SIG-M5 (cell line): ENCODE measurements around the gene STUM.
"Not testable (repeated sequence)": the region's sequence is repeated elsewhere in the genome, so short reads cannot be mapped to it uniquely, and the experiment has no call there.

Experiments used
- DNase-seq: peaks from one replicate; lab custom pipeline; 2025; lab: John Stamatoyannopoulos, UW

Gene STUM

DNA sequence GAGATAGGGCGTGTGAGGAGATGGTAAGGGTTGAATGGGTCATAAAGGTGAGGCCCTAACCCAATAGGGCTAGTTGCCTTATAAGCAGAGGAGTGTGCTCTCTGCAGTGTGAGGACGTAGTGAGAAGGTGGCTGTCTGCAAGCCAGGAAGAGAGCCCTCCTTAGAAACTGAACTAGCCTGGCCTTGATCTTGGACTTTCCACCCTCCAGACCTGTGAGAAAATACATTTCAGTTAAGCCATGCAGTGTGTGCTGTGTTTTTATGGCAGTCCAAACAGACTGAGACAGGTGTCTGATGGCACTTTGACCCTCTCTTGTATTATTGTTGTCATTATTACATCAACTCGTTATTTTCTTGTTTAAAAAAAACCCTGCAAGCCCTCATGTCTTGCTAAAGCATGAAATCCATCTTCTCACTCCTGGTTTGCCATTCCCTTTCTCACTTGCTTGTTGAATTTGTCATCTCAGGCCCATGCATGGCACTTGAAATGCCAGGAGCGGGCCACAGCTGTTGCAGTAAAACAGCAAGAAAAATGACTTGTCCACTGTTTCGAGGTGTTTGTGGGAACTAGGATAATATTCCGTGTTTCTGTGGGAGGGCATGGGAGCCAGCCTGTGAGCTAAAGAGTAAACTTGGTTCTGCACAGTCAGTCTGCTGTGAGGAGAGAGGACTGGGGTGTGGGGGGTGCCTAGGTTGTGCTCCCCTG is 78.6 kb downstream of the STUM start:
- DNase-seq, result no peak

DNA sequence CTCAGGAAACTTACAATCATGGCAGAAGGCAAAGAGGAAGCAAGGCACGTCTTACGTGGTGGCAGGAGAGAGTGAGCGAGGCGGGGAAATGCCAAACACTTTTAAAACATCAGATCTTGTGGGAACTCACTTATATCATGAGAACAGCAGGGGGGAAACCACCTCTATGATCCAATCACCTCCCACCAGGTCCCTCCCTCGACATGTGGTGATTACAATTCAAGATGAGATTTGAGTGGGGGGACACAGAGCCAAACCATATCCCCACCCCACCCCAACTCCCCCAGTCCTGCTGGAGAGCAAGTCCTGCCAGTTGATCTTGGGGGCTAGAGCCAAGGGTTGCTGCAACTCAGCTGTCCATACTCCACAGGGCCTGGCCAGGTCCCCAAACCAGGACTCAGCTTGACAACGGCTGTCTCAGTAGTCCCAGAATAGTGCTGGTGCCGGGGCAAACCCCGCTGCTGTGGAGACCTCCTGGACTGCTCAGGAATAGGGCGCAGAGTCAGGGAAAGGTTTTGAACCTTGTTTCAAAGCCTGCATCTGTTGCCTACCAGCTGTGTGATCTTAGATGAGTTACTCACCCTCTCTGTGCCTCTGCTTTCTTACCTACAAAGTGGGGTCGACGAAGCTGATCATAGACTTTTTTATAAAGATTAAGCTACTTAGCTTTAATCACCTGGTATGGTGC is 79.5 kb downstream of the STUM start:
- DNase-seq, result no peak

DNA sequence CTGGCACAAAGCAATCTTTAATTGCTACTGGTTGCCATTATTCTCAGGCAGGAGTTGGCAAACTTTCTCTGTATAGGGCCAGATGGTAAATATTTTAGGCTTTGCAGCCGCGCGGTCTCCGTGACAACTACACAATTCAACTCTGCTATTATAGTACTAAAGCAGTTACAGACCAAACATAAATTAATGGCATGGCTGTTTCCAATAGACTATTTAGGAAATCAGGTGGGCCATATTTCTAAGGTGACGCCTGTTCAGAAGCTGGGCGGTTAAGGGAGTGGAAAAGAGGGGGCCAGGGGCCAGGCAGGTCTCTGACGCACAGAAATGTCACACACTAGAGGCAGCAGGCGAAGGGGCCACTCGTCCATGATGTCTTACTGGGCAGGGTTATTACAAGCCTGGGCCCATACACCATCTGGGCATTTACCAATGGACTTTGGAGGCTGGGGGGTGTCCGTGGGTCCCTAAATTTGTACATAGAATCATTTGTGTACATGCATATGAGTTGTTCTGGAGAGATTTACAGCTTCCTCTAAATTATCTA is 80.1 kb downstream of the STUM start:
- DNase-seq, result no peak

DNA sequence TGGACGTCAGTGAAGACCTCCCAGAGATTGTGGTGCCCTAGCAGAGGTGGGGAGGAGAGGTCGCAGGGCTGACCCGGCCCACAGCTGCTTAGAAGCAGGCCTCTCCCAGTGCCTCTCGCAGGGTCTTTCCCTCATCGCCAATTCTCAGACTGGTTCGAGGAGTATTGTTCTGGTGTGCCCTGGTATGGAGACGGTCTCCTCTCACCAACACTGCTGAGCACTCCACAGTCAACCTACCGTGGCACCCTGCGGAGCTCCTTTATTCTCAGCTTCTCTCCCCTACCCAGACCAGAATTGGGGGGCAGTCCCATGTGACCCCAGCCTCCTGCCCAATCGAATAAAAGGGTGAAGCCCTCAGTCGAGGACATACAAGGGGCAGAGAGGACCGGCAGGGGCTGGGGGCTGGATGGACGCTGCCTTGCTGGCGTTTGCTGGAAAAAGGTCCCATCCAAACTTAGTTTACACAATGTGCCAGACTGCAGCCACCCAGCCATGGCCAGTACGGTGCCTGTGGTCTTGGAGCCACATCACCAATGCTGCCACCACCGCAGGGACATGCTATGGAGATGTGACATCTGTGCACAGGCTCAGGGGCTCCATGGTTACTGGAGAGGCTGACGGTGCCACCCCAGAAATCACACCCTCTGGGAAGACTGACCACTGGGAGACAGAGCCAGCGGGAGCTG is 80.8 kb downstream of the STUM start:
- no peak for DNase-seq

DNA sequence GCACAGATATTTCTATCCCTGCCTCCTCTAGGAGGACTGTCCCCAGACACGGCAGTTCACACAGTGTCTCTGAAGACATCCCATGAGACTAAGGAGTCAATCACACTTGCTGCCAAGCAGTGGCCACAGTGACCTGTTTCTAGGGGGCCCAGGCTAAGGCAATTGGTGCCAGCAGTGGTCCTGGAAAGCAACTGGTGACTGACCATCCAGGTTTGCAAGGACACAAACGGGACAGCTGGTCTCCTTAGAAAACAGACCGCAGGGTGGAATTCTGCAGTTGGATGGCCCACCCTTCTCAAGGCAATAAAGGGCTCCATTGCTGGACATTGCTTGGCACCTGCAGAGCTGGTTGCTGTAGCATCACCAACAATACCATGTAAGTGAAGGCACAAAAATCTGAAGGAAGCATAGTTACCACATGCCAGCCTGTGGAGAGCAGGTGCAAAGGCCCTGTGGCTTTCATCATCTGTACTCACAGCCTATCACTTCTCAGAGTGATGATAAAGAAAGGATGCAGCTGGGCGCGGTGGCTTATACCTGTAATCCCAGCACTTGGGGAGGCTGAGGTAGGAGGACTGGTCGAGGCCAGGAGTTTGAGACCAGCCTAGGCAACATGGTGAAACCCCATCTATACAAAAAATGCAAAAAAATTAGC is 81.5 kb downstream of the STUM start:
- DNase-seq, result no peak

DNA sequence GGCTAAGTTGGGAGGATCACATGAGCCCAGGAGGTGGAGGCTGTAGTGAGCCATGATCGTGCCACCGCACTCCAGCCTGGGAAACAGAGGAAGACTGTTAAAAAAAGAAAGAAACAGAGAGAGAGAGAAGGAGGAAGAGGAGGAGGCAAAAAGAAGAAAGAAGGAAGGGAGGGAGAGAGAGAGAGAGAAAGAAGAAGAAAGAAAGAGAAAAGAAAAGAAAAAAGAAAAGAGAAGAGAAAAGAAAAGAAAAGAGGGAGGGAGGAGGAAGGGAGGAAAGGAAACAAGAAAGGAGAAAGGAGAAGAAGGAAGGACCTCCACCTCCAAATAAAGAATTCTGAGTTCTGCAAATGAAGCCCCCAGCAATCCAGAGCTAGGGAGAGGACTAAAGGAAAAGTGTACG is 82.0 kb downstream of the STUM start:
- DNase-seq, result no peak

DNA sequence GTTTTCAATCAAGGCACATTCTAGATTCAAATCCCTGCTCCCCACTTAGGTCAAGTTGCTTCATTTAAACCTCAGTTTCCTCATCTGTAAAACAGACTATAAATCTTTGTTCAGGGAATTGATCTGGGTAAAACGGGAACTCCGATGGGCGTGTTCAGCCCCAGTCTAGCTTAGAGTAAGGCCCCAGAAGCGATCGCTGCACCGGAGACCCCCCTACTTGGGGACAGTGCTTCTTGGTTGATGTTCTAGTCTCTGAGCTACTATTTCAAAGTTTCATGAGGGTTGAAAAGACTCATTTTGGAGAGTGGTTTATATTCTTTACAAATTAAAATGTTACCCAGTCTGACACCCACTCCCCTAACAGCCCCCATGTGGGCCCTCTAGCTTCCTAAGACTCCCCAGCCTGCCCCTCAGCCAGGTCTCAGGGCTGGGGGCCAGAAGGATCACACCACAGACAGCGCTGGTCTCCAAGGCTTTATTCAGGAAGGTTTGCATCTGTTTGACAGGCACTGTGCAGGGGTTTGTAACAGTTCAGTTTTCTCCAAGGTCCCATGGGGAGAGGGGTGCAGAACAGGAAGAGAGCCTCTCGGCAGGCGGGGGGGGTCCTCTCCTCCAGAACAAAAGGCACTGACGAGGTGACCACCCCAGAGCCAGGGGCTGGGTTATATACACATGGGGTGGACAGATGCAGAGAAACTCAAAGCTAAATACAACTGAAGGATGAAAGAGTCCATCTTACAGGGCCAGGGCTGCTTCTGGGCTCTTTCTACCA is 82.9 kb downstream of the STUM start:
- no peak for DNase-seq

DNA sequence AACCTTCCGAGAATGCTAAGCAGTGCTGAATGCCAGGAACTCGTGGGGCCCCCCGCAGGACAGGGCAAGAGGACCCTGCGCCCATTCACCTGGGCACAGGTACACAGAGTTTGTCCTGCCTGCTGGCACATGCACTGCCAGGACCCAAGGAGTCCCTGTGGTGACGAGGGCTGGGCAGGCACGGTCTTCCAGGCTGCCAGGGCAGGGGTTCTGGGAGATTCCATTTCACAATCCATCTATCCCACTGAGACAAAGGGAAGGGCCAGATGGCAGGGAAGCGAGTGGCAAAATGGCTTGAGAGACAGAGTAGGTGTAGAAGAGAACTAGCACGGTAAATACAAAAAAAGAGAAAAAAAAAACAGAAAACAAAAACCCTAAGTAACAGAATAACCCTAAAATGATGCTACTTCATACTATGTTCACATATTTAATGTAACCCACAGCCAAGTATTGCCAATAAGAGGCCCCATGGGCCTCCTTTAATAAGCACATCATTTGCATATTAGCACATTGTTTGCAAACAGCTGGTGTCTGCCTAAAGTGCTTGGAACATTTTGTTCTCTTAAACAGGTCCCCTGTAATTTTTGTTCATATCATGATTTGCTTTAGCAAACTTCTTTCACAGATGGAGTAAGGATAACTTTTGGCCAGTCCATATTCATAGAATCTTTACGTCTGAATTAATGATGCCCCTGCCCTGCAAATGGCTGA is 83.8 kb downstream of the STUM start:
- no peak for DNase-seq

DNA sequence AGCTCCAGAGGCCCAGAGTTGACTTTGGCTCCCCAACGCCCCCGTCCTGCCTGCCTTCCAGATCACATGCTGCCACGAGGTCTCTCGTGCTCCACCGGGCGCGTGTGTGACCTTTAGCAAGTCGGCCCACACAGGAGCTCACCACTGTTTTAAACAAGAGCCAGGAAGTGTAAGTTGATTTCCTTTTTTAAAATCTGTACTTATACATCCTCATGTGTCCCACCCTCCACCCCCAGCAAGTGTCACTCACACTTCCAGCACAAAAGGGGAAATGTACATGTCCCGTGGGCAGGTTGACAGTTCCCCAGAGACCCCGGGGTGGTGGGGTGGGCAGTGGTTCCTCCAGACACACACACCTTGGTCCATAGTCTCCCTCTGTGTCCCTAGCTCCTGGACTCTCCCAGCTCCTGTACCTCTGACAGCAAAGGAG is 84.4 kb downstream of the STUM start:
- DNase-seq, result no peak

DNA sequence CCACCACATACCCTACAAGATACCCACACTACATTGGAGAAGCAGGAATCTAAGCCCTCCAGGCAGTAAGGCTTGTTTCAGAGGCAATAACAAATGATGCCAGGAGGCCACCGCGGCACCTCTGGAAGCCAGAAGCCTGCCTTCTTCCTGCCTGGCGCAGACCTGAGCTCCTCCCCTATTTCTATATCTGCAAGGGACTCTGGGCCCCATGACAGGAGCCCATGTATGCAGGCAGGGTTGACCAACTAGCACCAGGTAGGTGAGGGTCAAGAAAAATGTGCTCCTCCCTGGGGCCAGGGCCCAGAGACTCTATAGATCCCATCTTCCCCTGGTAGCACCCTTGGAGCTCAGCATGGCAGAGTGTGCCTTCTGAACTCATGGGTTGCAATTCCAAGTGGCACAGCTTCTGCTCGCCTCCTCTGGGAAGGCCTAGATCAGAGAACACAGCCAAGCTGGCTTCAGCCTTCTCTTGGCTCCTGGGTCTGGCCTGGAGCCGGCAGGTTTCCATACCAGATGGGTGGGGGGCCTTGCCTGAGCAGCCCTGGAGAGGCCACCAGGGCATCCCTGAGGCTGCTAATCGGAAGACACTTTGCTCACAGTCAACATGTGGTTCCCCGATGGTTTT is 85.1 kb downstream of the STUM start:
- DNase-seq, result no peak

DNA sequence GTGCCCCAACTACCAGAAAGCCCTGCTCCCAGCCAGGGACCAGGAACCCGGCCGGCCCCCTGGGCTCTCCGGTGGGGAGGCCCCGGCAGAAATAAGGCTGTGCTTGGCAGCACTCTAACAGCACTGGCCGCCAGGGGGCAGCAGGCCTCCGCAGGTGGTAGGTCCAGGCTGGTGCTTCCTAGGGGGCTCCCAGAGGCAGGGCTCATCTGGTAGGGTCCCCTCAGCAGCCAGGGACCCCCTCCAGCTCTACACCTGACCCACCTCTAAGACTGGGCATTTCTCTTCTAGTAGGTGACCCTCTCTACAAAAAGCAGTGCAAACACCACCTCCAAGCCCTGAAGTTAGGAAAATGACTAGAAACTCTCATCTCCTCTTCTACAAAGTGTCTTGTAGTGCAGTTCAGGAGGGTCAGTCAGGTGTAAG is 85.6 kb downstream of the STUM start:
- no peak for DNase-seq

DNA sequence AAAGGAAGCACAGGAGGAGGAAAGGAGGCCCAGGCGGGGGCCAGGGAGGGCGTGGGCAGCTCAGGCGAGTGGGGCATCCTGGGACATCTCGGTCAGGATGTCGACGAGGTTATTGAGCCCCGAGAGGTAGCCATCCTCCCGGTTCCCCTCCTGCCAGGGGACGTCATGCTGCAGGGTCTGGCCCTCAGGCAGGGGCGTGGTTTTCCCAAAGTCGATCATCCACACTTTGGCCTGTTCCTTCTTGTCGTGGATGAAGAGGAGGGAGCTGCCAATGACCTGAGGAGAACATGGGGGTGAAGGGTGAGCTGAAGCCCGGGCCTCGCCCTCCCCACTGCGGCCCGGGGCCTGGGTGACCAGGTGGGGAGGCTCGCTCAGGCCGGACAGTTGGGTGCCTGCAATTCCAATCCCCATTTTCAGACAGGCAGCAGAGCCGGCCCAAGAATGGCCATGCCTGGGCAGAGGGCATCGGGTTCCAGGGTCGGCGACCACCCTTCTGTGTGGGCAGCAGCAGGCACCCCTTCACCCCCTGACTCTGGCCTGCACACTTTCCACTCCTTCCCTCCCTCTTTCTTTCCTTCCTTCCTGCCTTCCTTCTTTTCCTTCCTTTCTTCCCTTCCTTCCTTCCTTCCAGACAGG is 86.2 kb downstream of the STUM start:
- DNase-seq, result no peak

DNA sequence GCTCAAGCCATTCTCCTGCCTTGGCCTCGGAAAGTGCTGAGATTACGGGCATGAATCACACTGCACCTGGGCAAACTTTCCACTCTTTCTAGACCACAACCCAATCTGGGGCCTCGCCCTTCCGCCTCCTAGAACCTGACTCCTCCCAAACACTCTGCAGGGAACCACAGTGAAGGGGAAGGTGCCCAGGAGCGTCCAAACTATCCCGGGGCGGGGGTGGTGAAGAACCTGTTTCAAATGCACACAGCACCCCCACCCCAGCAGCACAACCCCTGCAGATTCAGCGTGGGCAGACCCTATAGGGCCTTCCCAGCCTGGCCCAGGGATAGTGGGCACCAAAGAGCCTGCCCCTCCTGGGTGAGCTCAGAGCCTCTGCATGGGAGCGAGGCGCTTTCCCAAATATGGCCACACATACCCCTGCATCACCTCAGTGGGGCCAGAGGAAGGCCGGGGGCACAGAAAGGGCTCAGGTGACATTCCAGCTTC is 86.9 kb downstream of the STUM start:
- no peak for DNase-seq

DNA sequence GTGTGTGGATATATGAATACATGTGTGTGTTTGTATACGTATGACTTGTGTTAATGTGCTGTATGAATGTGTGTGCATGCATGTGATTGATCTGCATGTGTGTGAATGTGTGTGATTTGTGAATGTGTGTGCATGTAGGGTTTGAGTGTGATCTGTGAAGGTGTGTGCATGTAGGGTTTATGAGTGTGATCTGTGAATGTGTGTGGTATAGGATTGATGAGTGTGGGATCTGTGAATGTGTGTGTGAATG is 88.2 kb downstream of the STUM start:
- DNase-seq, result no peak

DNA sequence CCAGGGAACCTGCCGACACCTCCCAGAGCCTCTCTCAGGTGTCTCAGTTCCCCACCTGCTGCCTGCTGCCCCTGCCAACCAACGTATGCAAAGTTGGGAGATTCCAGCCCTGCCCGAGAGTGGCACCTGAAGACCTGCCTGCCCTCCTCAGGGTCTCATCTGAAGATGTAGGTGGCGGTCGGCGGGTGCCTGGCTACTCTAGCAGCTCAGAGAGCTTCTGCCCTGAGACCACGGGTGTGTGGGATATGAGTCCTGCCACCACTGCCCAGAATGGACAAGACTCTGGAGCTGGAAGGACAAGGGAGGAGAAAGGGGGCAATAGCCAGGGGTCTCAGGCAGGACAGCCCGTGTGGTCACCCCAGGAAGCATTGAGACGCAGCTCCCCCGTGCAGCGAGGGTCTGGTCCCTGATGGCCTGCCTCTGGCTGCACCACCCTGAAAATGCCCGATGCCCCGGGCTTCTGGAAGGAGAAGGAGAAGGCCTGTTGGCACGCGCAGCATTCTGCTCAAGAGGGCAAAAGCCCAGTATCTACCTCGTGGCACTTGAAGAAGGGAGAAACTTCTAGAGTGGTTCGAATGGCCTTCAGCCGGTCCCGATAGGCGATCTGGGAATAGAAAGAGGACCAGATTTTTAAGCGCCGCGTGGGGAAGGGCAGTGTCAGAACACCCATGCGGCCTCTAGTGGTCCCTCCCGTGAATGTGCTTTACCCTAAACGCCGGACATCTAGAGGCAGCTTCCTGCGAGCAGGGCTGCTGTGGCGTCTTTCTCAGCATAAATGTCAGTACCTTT is 88.8 kb downstream of the STUM start:
- DNase-seq, result no peak

DNA sequence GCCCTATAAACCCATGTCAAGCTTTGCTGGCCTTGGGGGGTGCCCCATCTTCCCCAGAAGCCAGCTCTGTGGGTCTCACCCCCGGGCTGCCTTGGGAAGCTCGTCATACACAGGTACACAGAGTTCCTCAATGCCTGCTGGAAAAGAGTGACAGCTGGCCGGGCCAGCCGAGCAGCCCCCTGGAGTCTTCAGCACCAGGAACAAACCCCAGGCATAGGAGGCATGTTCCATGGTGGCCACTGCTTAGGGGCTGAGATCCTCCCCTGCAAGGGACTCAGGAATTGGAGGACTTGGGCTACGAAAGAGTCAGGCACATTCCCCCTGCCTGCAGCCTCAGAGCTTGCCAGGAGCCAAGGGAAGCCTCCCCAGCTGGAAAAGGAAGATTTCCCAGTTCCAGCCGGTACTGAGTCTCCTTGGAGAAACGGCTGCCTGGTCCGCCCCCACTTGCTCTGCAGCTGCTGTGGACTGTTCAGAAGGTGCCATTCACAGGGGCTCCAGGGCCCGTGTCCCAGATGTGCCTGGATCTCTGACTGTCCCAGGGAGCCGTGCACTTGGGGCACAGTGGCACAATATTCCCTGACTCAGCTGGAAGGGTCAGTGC is 89.5 kb downstream of the STUM start:
- DNase-seq, result no peak

DNA sequence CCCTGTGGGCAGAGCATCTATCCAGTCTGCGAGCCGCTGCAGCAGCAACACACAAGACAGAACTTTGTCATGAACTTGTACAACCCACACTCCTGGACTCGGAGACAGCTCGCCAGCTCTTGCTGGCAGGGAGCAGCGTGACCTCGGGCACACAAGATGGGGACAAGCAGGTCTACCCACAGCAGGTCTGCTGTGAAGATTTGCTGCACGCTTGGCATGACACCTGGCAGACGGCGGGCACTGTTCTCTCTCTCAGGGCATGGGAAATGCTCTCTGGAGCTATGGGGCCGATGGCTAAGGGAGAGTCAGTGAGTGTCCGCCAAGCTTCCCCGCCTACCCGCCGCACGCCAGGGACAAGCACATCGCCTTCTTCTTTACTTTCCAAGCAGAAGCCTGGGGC is 90.0 kb downstream of the STUM start:
- no peak for DNase-seq

DNA sequence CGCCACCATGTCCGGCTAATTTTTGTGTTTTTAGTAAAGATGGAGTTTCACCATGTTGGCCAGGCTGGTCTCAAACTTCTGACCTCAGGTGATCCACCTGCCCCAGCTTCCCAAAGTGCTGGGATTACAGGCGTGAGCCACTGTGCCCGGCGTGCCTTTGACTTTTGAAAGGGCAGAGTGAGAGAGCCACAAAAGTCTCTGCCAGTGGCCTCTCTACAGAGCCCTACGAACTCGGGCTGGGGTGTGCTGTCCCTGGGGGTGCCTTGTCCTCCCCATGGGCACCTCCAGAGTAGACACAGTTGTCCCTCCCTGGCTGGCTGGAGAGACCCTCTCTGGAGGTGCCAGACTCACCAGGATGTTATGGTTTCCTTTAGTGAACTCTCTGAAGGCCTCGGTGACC is 90.6 kb downstream of the STUM start:
- not testable (repeated sequence) for DNase-seq

DNA sequence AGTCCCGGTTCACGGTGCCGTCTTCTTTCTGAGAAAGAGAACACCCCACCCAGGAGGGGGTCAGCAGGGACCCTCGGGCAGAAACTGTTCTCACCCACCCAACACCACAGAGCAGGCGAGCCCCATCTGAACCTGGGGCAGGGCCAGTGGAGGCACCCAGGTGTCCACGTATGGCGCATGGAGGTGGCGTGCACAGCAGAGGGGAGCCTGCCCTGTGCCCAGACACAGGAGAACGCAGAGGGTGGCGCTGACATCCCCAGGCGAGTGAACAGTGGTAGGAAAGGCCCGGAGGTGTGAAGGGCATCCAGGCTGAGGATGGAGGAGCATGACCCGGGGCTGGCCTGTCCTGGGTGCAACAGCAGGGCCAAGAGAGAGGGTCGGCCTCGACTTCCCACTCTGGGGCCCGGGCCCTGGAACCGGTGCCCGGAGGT is 91.1 kb downstream of the STUM start:
- DNase-seq, result no peak
